Natural killer cell (primary cell): Measurements from ENCODE around the gene FOXN3. TPM values are rescaled to one million over a fixed set of nuclear protein-coding genes. Genes with fewer than 3 reads are reported as not detected.

Experiments used
- ATAC-seq, 3 donors: fragments of 150-1000 bp in 2 of 3; fragments of 200-7000 bp in 1 of 3; cut with Tn5 transposase; 1 replicate in 1 of 3; 2 replicates in 2 of 3; pipeline ENCODE4 v1.10.0; 2021; ENCODE audit warnings: mild to moderate bottlenecking in 2 of 3, moderate library complexity in 2 of 3
- DNase-seq, 2 donors: peaks; one replicate each; pipeline versions ENCODE4 v3.0.0 to v3.0.0-alpha.2; 2013 to 2021; ENCODE audit warnings: mixed read lengths in 1 of 2
- H3K27ac ChIP-seq: one replicate; pipeline ENCODE4 v1.5.1; 2013; ENCODE audit warnings: mild to moderate bottlenecking, low read length
- H3K27me3 ChIP-seq: one replicate; pipeline ENCODE4 v1.6.1; 2013; ENCODE audit warnings: low read length; ENCODE audit not compliant: control insufficient read depth, insufficient read depth
- H3K36me3 ChIP-seq: one replicate; pipeline ENCODE4 v1.6.1; 2013; ENCODE audit warnings: low read length; ENCODE audit not compliant: control insufficient read depth, insufficient read depth
- H3K4me1 ChIP-seq: one replicate; pipeline ENCODE4 v1.6.1; 2013; ENCODE audit warnings: low read length; ENCODE audit not compliant: control insufficient read depth, insufficient read depth
- H3K4me3 ChIP-seq: one replicate; pipeline ENCODE4 v1.5.1; 2013; ENCODE audit warnings: low read length
- H3K9me3 ChIP-seq: one replicate; pipeline ENCODE4 v1.6.1; 2013; ENCODE audit warnings: low read length; ENCODE audit not compliant: control insufficient read depth, insufficient read depth
- H3K27ac Mint-ChIP-seq, 2 donors: one replicate each; pipeline ENCODE4 v1.8.0; 2022; ENCODE audit warnings: mild to moderate bottlenecking in 2 of 2, mixed read lengths in 2 of 2, moderate library complexity in 1 of 2
- H3K27me3 Mint-ChIP-seq, 2 donors: one replicate each; pipeline ENCODE4 v1.8.0; 2022; ENCODE audit warnings: low read depth in 2 of 2, mixed read lengths in 2 of 2
- H3K36me3 Mint-ChIP-seq: one replicate; pipeline ENCODE4 v1.8.0; 2022; ENCODE audit warnings: mixed read lengths
- H3K4me1 Mint-ChIP-seq, 2 donors: one replicate each; pipeline ENCODE4 v1.8.0; 2022; ENCODE audit warnings: mixed read lengths in 2 of 2
- H3K4me3 Mint-ChIP-seq: one replicate; pipeline ENCODE4 v1.8.0; 2022; ENCODE audit warnings: mild to moderate bottlenecking, moderate library complexity, mixed read lengths
- H3K9me3 Mint-ChIP-seq, 2 donors: one replicate each; pipeline ENCODE4 v1.8.0; 2022; ENCODE audit warnings: mixed read lengths in 2 of 2
- CTCF ChIP-seq: fragments of 200-600 bp; IDR thresholded peaks from one replicate; pipeline ENCODE4 v1.8.0; 2022; ENCODE audit warnings: antibody characterized with exemption
- WGBS: methylation state at CpG from one replicate; pipeline ENCODE4 v1.1.7; 2013; ENCODE audit warnings: missing lambda C conversion rate; ENCODE audit not compliant: insufficient coverage; 5-methylcytosine and 5-hydroxymethylcytosine counted together
- intact Hi-C: fragments of 100-400 bp; cut with micrococcal nuclease; formaldehyde crosslinking; loops from one replicate; pipeline ENCODE4 v1.14.2; 2022
- total RNA-seq, 4 donors: library from RNA; stranded (reverse); fragments of 120-200 nt in 1 of 4; gene quantifications; one replicate each; pipeline versions ENCODE4 v1.2.3 to v1.2.4, GENCODE V29; 2013 to 2022

The FOXN3 gene
- total RNA-seq, 3 donors from 2014 or later (not counting 1 experiment from before 2014, with no cell fraction given), result 209 to 216 (median 209) TPM

- no peaks in the 10 kb centered on the region for H3K36me3 Mint-ChIP-seq
- H3K27me3 Mint-ChIP-seq, result no peaks in the 10 kb centered on the region
- Histone ChIP-seq H3K9me3 (no peaks in the 10 kb centered on the region), H3K4me1 (peaks cover 22% of the 10 kb centered on the region), H3K36me3 (peaks cover 22% of the 10 kb centered on the region), H3K27ac (peak overlapping the region; percentile 57), H3K4me3 (peak overlapping the region; percentile 2), H3K27me3 (no peaks in the 10 kb centered on the region)
- intact Hi-C loops, result no loop called here
- TF ChIP-seq CTCF, result no peak
- peak overlapping the region; percentile 85 for H3K4me3 Mint-ChIP-seq
- H3K27ac Mint-ChIP-seq, result peak overlapping the region; percentile 80 to 84
- peaks cover 64 to 67% of the 10 kb centered on the region in 2 donors for H3K4me1 Mint-ChIP-seq
- peak in 1 of 2 donors; percentile 43 for DNase-seq
- WGBS, result 27% methylated on average over 15 of the region's 15 CpGs
- peak; percentile 44 to 70 (median 70) for ATAC-seq
- H3K9me3 Mint-ChIP-seq, result no peaks in the 10 kb centered on the region
These were observed 65.3 kb downstream of the FOXN3 start for GRCh38 chr14:89351516-89352404.

- peak overlapping the region; percentile 2 for H3K4me3 ChIP-seq
- no peaks in the 10 kb centered on the region for H3K9me3 ChIP-seq
- Mint-ChIP-seq H3K9me3 (no peaks in the 10 kb centered on the region), H3K27ac (peak overlapping the region; percentile 80 to 84), H3K27me3 (no peaks in the 10 kb centered on the region), H3K4me1 (peaks cover 62 to 65% of the 10 kb centered on the region in 2 donors), H3K36me3 (no peaks in the 10 kb centered on the region), H3K4me3 (peak overlapping the region; percentile 85)
- peak overlapping the region; percentile 57 for H3K27ac ChIP-seq
- H3K27me3 ChIP-seq, result no peaks in the 10 kb centered on the region
- DNase-seq (no peak), ATAC-seq (no peak)
- 10% methylated on average over 3 of the region's 3 CpGs for WGBS
- peaks cover 22% of the 10 kb centered on the region for H3K36me3 ChIP-seq
- peaks cover 21% of the 10 kb centered on the region for H3K4me1 ChIP-seq
- intact Hi-C loops, result no loop called here
- TF ChIP-seq CTCF, result no peak
These were observed 65.9 kb downstream of the FOXN3 start for GRCh38 chr14:89351221-89351515.

GRCh38 chr14:89350152-89350551 lies 66.9 kb downstream of the FOXN3 start:
- whole genome bisulfite sequencing, result 98% methylated on average over 6 of the region's 8 CpGs

More at GRCh38 chr14:89350152-89350551, 66.9 kb downstream of the FOXN3 start:
- DNase-seq (no peak), ATAC-seq (no peak)
- no peaks in the 10 kb centered on the region for H3K27me3 Mint-ChIP-seq
- no peaks in the 10 kb centered on the region for H3K9me3 Mint-ChIP-seq
- no peak overlapping the region for H3K4me3 ChIP-seq
- TF ChIP-seq CTCF, result no peak
- peaks cover 55 to 62% of the 10 kb centered on the region in 2 donors for H3K4me1 Mint-ChIP-seq
- no peaks in the 10 kb centered on the region for H3K27me3 ChIP-seq
- intact Hi-C loops, result no loop called here
- H3K4me3 Mint-ChIP-seq, result peak overlapping the region; percentile 85
- H3K36me3 Mint-ChIP-seq, result no peaks in the 10 kb centered on the region
- no peak overlapping the region for H3K27ac ChIP-seq
- H3K27ac Mint-ChIP-seq, result peak overlapping the region; percentile 80 to 84
- H3K9me3 ChIP-seq, result no peaks in the 10 kb centered on the region
- peaks cover 22% of the 10 kb centered on the region for H3K36me3 ChIP-seq
- H3K4me1 ChIP-seq, result peaks cover 21% of the 10 kb centered on the region
